Measurements from ENCODE around the gene FREM3.
"Not testable (repeated sequence)": the region's sequence is repeated elsewhere in the genome, so short reads cannot be mapped to it uniquely, and the experiment has no call there.

Gene FREM3

DNA sequence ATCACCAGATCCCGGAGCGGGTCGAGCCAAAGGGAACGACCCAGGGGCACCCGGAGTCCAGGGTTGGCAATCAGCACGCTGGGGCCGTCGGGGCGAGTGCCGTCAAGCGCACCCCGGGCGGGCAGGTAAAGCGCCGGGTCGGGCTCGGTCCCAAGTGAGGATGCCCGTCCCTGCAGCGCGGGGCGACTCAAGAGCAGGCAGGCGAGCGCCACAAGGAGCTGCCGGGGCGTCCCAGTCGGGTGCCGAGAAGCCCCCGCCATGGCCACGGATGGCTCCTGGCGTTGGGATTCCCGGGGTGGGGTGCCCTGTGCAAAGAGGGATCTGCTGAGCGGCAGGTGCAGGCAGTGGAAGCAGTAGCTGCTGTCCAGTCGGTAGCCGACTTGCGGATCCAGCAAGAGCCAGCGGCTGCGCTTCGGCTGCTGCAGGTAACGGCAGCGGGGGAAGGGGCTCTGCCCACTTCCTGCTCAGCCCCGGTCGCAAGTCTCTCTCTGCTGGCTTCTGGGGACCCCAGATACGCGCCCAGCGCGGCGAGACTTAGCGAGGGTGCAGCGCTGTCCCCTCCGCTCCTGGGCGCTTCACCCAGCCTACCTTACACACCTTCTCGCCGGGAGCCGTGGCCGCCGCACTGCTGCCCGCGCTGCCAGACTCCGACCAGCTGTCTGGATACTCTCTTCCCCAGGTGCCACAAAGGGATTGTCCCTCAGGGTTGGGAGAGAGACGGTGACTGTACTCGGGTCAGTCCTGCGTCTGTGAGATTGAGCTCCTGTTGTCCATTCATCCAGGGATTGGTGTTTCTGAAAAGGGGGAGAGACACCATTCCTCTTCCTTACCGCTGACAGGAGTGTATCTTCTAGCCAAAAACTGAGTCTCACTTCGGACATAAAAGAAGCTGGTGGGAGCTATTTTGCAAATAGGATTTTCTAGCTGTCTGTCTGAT is at the start of gene FREM3:
Gene FREM3 (minus strand): TSS at position 260 of the 937 bp plus-strand sequence. CDS start 0 bp downstream, at position 260.
- DNase-seq, result no peak

DNA sequence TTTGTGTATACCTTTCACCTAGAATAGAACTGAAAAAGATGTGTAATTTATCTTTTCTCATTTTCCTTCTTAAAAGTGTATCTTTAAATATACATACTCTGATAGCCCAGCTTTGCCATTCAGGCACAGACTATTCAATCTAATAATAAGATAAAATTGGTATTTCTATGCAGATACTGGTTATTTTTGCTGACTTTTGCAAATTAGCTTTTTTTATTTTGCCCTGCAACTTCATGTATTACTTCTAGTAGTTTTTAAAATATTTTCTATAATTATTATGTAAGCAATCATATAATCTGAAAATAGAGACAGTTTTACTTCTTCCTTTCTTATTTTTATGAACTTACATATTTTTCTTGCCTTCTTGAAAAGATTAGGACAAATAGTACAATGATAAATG is 45.4 kb upstream of the FREM3 start:
- DNase-seq, result no peak

DNA sequence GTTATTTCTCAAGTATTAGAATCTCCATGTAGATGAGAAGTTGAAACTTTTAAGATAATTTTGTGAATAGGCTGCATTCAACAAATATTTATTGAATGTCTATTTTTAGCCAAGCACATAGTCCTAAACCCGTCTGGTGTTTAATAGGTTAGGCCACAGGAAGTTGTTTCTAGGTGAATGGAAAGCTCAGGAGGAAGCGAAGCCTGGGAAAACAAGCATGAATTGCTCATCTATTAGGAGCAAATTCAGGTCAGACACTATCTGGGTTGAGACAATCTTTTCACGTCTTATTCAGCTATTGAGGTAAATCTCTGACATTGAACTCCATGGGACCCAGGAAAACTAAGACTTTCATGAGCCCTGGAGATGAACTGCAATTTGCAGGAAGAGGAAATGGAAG is 43.1 kb upstream of the FREM3 start:
- DNase-seq, result no peak

DNA sequence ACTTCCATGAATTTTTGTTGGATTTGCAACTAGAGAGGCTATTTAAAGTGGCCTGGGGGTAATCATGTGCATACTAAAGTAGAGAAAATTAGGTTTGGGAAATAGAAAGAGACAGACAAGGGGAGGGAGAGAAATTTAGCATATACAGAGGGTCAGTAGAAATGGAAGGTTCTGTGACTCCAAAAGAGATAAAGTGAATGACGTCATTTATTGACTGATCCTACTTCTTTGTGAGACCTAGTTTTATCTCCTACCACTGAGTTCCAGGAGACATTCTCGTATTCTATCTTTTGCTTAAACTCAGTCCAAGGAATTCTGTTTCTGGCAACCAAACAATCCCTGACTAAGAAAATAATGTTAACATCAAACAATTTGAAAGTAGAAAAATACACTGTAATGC is 42.4 kb upstream of the FREM3 start:
- no peak for DNase-seq

DNA sequence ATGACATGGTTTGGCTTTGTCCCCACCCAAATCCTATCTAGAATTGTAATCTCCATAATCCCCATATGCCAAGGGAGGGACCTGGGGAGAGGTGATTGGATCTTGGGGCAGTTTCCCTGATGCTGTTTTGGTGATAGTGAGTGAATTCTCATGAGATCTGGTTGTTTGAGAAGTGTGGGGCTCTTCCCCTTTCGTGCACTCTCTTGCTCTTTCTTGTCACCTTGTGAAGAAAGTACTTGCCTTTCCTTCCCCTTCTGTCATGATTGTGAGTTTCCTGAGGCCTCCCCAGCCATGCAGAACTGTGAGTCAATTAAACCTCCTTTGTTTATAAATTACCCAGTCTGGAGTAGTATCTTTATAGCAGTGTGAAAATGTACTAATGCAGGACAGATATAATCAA is 36.4 kb upstream of the FREM3 start:
- DNase-seq, result no peak

DNA sequence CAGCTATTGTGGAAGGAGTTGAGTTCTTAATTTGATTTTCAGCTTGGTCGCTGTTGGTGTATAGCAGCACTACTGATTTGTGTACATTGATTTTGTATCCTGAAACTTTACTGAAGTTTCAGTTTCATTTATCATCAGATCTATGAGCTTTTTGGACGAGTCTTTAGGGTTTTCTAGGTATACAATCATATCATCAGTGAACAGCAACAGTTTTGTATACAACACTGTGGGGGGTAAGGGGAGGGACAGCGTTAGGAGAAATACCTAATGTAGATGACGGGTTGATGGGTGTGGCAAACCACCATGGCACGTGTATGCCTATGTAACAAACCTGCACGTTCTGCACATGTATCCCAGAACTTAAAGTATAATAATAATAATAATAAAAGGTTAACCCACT is 35.6 kb upstream of the FREM3 start:
- DNase-seq, result not testable (repeated sequence)

GRCh38 chr4:143728166-143728565 is 27.7 kb upstream of the FREM3 start:
- no peak for DNase-seq

DNA sequence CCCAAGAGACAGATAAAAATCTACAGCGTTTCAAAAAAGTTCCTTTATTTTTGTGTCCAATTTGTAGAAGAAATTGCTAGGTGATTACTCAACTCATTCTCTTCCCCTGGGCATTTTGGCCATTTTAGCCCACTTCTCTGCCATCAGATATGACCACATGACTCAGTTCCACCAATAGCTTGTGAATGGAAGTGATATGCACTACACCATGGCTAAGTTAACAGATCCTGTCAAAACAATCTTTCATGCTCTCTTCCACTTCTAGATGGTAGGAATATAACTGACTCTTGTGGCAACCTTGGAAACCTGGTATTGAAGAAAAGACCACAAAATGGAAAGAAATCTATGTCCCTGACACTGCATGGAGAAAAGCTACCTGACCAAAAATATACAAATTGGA is 26.2 kb upstream of the FREM3 start:
- DNase-seq, result no peak

- no peak for DNase-seq
These were observed 20.8 kb upstream of the FREM3 start for GRCh38 chr4:143721317-143721716.

DNA sequence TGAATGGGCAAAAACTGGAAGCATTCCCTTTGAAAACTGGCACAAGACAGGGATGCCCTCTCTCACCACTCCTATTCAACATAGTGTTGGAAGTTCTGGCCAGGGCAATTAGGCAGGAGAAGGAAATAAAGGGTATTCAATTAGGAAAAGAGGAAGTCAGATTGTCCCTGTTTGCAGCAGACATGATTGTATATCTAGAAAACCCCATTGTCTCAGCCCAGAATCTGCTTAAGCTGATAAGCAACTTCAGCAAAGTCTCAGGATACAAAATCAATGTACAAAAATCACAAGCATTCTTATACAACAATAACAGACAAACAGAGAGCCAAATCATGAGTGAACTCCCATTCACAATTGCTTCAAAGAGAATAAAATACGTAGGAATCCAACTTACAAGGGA is 18.3 kb upstream of the FREM3 start:
- not testable (repeated sequence) for DNase-seq

- DNase-seq, result no peak
These were observed 13.6 kb upstream of the FREM3 start for GRCh38 chr4:143713955-143714625.

DNA sequence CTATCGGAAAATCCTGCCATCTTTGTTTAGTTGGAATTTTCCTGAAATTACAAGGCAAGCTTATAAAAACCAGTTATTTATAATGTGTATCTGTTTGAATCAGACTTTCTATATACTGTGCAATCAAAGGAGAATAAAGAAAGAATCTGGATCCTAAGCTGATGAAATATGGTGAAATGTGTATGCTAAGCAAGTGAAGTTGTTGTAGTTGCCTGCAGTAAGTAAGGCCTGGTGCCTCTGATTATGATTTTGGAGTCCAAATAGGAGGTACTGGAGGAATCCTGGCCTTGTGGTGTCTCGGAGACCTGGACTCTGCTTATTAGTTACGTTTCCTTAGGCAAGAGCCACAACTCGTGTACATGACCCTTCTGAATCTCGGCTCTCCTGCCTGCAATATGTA is 13.1 kb upstream of the FREM3 start:
- DNase-seq, result no peak

DNA sequence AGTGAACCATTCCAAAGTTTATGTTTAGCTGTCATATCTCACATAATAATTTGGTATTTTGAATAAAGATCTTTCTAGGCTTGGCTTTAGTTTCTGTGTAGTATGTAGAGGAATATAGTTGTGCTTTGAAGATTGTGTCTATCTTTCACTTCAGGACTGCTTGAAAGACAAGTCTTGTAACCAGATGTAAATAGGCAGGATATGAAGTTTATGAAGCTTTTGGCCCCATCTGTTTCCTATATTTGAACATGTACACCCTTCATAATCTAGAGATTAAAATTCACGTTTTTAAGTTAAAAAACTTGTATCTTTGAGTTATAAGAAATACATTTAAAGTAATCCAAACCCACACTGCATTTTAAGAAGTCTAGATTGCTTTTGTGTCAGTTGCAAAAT is 11.7 kb upstream of the FREM3 start:
- DNase-seq, result no peak

- DNase-seq, result no peak
These were observed 11.2 kb upstream of the FREM3 start for GRCh38 chr4:143711543-143712154.

GRCh38 chr4:143701365-143701764 is 890 bp upstream of the FREM3 start:
- no peak for DNase-seq

DNA sequence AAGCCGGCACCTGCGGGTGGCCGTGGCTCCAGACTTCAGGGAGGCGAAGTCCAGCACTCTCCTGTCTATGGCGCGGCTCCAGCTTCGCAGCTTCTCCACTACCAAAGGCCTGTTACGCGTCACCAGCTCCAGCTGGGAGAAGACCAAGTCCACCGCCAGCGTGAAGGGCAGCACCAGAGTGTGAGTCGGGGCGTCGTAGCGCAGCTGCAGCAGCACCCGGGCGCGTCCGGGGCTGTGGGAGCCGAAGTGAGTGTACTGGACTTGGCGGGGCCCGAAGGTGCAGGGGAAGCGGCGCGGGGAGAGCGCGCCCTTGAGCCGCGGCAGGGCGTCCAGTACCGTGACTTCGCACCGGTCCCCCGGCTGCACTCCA is 444 bp downstream of the FREM3 start:
- no peak for DNase-seq

DNA sequence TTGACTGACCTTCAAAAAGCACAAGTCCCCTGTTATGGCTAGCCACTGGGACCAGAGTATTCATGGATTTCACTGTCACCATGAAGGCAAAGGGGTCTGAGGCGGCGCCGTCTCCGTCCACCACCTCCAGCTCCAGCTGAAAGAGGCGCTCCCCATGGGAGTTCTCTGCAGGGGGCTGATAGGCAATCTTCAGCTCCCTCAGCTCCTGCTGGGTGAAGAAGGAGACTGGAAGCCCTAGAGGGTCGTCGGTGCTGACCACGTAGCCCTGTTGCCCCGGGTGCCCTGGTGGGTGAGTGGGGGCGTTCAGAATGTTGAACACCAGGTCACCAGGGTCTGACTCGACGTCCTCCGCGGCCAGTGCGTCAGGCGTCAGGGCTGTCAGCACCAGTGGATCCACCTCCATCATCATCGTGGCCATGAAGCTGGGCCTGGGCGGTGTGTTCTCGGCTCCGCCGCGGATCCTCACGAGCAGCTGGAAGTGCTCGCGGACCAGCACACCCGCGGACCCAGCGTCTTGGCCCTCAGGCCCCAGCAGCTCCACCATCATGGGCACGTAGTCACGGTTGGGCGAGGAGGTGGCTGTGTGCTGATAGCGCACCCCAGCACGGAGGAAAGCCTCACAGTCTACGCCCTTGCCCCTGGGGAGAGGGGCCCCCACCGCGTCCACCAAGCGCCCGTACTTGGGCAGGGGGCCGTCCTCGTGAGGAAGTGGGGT is 987 bp downstream of the FREM3 start:
- DNase-seq, result no peak

GRCh38 chr4:143693856-143694255 is 6.6 kb downstream of the FREM3 start:
- no peak for DNase-seq

GRCh38 chr4:143692241-143692640 is 8.2 kb downstream of the FREM3 start:
- DNase-seq, result no peak

DNA sequence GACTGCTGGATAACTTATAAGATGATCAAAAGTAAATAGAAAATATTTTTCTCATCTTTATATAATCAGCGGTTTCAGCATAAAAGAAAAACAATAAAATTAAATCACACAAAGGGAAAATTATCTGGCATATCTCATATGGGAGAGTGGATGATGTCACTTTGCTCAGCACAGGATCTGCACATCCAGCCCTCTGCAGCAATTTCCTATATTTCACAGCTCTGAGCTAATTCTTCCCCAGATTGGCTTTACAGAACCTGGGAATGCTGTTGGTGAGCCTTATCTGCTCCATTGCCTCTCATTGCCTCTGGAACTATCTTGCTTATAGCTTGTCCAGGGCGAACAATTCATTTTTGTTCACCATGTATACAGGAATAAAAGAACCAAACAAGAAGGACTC is 21.0 kb downstream of the FREM3 start:
- DNase-seq, result no peak

DNA sequence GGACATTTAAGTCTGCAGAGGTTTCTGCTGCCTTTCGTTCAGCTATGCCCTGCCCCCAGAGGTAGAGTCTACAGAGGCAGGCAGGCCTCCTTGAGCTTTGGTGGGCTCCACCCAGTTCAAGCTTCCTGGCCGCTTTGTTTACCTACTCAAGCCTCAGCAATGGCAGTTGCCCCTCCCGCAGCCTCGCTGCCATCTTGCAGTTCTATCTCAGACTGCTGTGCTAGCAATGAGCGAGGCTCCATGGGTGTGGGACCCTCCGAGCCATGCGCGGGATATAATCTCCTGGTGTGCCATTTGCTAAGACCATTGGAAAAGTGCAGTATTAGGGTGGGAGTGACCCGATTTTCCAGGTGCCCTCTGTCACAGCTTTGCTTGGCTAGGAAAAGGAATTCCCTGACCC is 26.8 kb downstream of the FREM3 start:
- DNase-seq, result not testable (repeated sequence)

DNA sequence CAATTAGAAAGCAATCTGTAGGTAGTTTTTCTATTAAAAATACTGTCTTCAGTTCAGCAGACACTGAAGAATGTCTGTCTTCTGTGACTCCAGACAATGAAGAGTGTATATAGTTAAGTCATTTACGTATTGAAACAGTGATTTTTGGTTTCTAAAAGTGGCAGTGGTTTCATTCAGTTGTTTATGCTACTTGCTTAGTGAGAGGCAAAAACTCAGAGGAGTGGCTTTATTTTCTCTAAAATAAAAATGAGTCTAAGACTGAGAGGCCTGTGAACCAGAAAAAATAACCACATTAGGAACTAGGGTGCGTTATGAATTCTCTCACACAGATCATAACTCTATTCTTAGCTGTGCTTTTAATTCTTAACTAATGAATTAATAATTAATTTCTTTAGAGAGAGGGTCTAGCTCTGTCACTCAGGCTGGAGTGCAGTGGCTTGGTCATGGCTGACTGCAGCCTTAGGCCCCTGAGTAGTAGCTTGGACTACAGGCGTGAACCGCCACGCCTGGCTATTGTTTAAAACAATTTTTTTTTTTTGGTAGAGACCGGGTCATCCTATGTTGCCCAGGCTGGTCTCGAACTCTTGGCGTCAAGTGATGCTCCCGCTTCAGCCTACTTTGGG is 31.4 kb downstream of the FREM3 start:
- DNase-seq, result no peak

DNA sequence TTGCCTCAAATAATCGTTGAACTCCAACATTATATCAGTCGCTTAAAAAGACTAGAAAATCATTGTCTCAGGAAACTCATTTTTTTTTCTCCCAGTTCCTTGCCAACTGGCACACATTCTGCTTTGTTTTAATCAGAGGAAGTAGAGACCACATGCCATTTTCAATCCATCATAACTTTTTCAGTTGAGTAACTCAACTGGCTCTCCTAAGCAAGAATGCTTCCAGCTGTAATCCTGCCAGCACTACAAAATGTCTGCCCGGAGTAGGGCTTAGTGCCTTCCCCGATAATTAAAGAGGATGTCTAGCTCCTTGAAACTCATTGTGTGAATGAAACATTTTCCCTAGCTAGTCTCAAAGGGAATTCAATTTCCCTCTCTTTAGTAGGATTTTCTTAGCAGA is 33.0 kb downstream of the FREM3 start:
- no peak for DNase-seq

Data from bone marrow (tissue), 2 donors.